Hippocampal formation (tissue), 2 donors: ENCODE measurements around the gene PARVA.

ENCODE experiments used
- DNase-seq, 2 donors: peaks; one replicate each; lab custom pipeline; 2025; lab: John Stamatoyannopoulos, UW

The PARVA gene

GRCh38 chr11:12531020-12531419 lies 153.6 kb downstream of the PARVA start:
- no peak for DNase-seq

- no peak for DNase-seq
Measured at GRCh38 chr11:12531681-12532080, 154.3 kb downstream of the PARVA start.

GRCh38 chr11:12532580-12532979 lies 155.2 kb downstream of the PARVA start:
- DNase-seq, result no peak

GRCh38 chr11:12534549-12534948 lies 157.2 kb downstream of the PARVA start:
- DNase-seq, result no peak

GRCh38 chr11:12535321-12535720 lies 157.9 kb downstream of the PARVA start:
- DNase-seq, result no peak

- DNase-seq, result no peak
Measured at GRCh38 chr11:12536566-12536965, 159.2 kb downstream of the PARVA start.

GRCh38 chr11:12537778-12538401 lies 160.5 kb downstream of the PARVA start:
- no peak for DNase-seq

GRCh38 chr11:12538889-12539421 lies 161.6 kb downstream of the PARVA start:
- no peak for DNase-seq

GRCh38 chr11:12539572-12539971 lies 162.2 kb downstream of the PARVA start:
- no peak for DNase-seq

GRCh38 chr11:12540075-12540680 lies 162.8 kb downstream of the PARVA start:
- DNase-seq, result no peak

GRCh38 chr11:12540913-12541582 lies 163.7 kb downstream of the PARVA start:
- no peak for DNase-seq

GRCh38 chr11:12541583-12542151 lies 164.3 kb downstream of the PARVA start:
- no peak for DNase-seq

GRCh38 chr11:12542186-12542935 lies 165.0 kb downstream of the PARVA start:
- no peak for DNase-seq

GRCh38 chr11:12543596-12544415 lies 166.4 kb downstream of the PARVA start:
- DNase-seq, result no peak

- DNase-seq, result no peak
Measured at GRCh38 chr11:12544986-12545775, 167.8 kb downstream of the PARVA start.

- no peak for DNase-seq
Measured at GRCh38 chr11:12546122-12546521, 168.8 kb downstream of the PARVA start.

GRCh38 chr11:12546660-12547059 lies 169.3 kb downstream of the PARVA start:
- no peak for DNase-seq

GRCh38 chr11:12547953-12548650 lies 170.7 kb downstream of the PARVA start:
- no peak for DNase-seq

GRCh38 chr11:12552692-12553091 lies 175.3 kb downstream of the PARVA start:
- no peak for DNase-seq

GRCh38 chr11:12554122-12554521 lies 176.8 kb downstream of the PARVA start:
- DNase-seq, result no peak
